Bronchial epithelial cell (primary cell): ENCODE measurements around the gene C11orf97. TPM values are rescaled to one million over a fixed set of nuclear protein-coding genes. Genes with fewer than 3 reads are reported as not detected.

Experiments used
- DNase-seq: peaks from one replicate; pipeline ENCODE4 v3.0.0-alpha.2; 2010; ENCODE audit warnings: low read depth
- FAIRE-seq: peaks from 2 replicates; lab custom pipeline; 2011; peaks lifted over from hg19 to GRCh38; lab: Jason Lieb, UNC
- H3K27me3 ChIP-seq: 2 replicates; pipeline ENCODE4 v1.5.1; 2011; ENCODE audit warnings: low read length; ENCODE audit not compliant: control insufficient read depth, insufficient read depth
- H3K36me3 ChIP-seq: 2 replicates; pipeline ENCODE4 v1.5.1; 2011; ENCODE audit warnings: low read length; ENCODE audit not compliant: control insufficient read depth, insufficient read depth
- H3K4me3 ChIP-seq: 2 replicates; pipeline ENCODE4 v1.5.1; 2011; ENCODE audit warnings: mild to moderate bottlenecking, low read depth, low read length, control low read depth
- CTCF ChIP-seq: IDR thresholded peaks from 2 replicates; pipeline ENCODE4 v1.5.1; 2011; ENCODE audit warnings: mild to moderate bottlenecking, moderate library complexity, low read length, control low read depth, inconsistent platforms; ENCODE audit not compliant: insufficient read depth, severe bottlenecking
- total RNA-seq: library from RNA; depleted of rRNA; stranded (reverse); fragments of >200 nt; gene quantifications from 2 replicates; pipeline ENCODE4 v1.2.1, GENCODE V29; 2014

The C11orf97 gene
- not detected in 2 replicates for total RNA-seq

GRCh38 chr11:94511932-94512781, at the start of gene C11orf97:
TSS of gene C11orf97 (plus strand) at chr11:94512461. CDS start at chr11:94512529, 68 bp downstream.
- FAIRE-seq (no peak), DNase-seq (no peak)
- Histone ChIP-seq H3K4me3 (peak within 1 kb of the TSS; percentile 37), H3K27me3 (no peaks in the 10 kb centered on the region), H3K36me3 (no peaks in the 10 kb centered on the region)
- no peak for TF ChIP-seq CTCF

- FAIRE-seq, result no peak
- no peak for DNase-seq
- H3K27me3 ChIP-seq, result no peaks in the 10 kb centered on the region
- no peak overlapping the region for H3K4me3 ChIP-seq
- no peak for TF ChIP-seq CTCF
- peaks cover 1% of the 10 kb centered on the region for H3K36me3 ChIP-seq
Measured at GRCh38 chr11:94469416-94469815, 42.8 kb upstream of the C11orf97 start.

GRCh38 chr11:94472916-94473799, 39.1 kb upstream of the C11orf97 start:
- H3K4me3 ChIP-seq, result no peak overlapping the region
- TF ChIP-seq CTCF, result no peak
- no peak for DNase-seq
- no peak for FAIRE-seq
- H3K27me3 ChIP-seq, result no peaks in the 10 kb centered on the region
- peaks cover 1% of the 10 kb centered on the region for H3K36me3 ChIP-seq

- DNase-seq, result no peak
- Histone ChIP-seq H3K27me3 (no peaks in the 10 kb centered on the region), H3K36me3 (peaks cover 1% of the 10 kb centered on the region), H3K4me3 (no peak overlapping the region)
- TF ChIP-seq CTCF, result no peak
- FAIRE-seq, result peak; percentile 76
Measured at GRCh38 chr11:94477624-94478023, 34.6 kb upstream of the C11orf97 start.

GRCh38 chr11:94481342-94481741, 30.9 kb upstream of the C11orf97 start:
- H3K4me3 ChIP-seq, result no peak overlapping the region
- FAIRE-seq, result no peak
- no peak for DNase-seq
- peaks cover 2% of the 10 kb centered on the region for H3K36me3 ChIP-seq
- TF ChIP-seq CTCF, result no peak
- H3K27me3 ChIP-seq, result no peaks in the 10 kb centered on the region
